LNCaP clone FGC (cell line): ENCODE data around the gene LRRC8D.
A peak's percentile ranks its signal among the peaks of the same experiment; 100 is the strongest.

Experiments used
- DNase-seq: peaks from one replicate; pipeline ENCODE4 v3.0.0-alpha.2; 2011; ENCODE audit warnings: low read depth
- H3K4me3 ChIP-seq: 2 replicates; pipeline ENCODE4 v1.5.1; 2011; ENCODE audit warnings: mild to moderate bottlenecking, low read depth, low read length, control low read depth
- CTCF ChIP-seq: IDR thresholded peaks from 2 replicates; pipeline ENCODE4 v1.5.1; 2012; ENCODE audit warnings: mild to moderate bottlenecking; ENCODE audit not compliant: control insufficient read depth, insufficient read depth; ENCODE audit errors: extremely low read depth

Gene LRRC8D

GRCh38 chr1:89816366-89816765 is 4.5 kb upstream of the LRRC8D start:
- no peak for DNase-seq
- no peak overlapping the region for H3K4me3 ChIP-seq
- no peak for TF ChIP-seq CTCF

GRCh38 chr1:89821322-89822108 is 683 bp downstream of the LRRC8D start:
- no peak for DNase-seq
- peak overlapping the region; percentile 84 for H3K4me3 ChIP-seq
- no peak for TF ChIP-seq CTCF

- TF ChIP-seq CTCF, result no peak
- DNase-seq, result no peak
- peak overlapping the region; percentile 84 for H3K4me3 ChIP-seq
Observed at GRCh38 chr1:89822109-89822962, 1.5 kb downstream of the LRRC8D start.

- DNase-seq, result peak; percentile 46
- no peak for TF ChIP-seq CTCF
- H3K4me3 ChIP-seq, result peak overlapping the region; percentile 84
Observed at GRCh38 chr1:89822999-89823628, 2.3 kb downstream of the LRRC8D start.

- no peak for TF ChIP-seq CTCF
- H3K4me3 ChIP-seq, result no peak overlapping the region
- DNase-seq, result no peak
Observed at GRCh38 chr1:89823679-89824292, 3.0 kb downstream of the LRRC8D start.

- no peak for TF ChIP-seq CTCF
- no peak for DNase-seq
- H3K4me3 ChIP-seq, result no peak overlapping the region
Observed at GRCh38 chr1:89826594-89826993, 5.8 kb downstream of the LRRC8D start.
